HG03280 (cell line): ENCODE results near the gene CDKAL1.
"Not testable (repeated sequence)": the region's sequence is repeated elsewhere in the genome, so short reads cannot be mapped to it uniquely, and the experiment has no call there.

Experiments used
- ATAC-seq: cut with Tn5 transposase; IDR thresholded peaks from one replicate; pipeline ENCODE4 v1.9.1; 2021; ENCODE audit warnings: mild to moderate bottlenecking, moderate library complexity; ENCODE audit not compliant: unreplicated experiment

CDKAL1 gene

GRCh38 chr6:21186479-21187055 is 652.3 kb downstream of the CDKAL1 start:
- ATAC-seq: no peak

GRCh38 chr6:21187485-21187884 is 653.2 kb downstream of the CDKAL1 start:
- no peak for ATAC-seq

DNA sequence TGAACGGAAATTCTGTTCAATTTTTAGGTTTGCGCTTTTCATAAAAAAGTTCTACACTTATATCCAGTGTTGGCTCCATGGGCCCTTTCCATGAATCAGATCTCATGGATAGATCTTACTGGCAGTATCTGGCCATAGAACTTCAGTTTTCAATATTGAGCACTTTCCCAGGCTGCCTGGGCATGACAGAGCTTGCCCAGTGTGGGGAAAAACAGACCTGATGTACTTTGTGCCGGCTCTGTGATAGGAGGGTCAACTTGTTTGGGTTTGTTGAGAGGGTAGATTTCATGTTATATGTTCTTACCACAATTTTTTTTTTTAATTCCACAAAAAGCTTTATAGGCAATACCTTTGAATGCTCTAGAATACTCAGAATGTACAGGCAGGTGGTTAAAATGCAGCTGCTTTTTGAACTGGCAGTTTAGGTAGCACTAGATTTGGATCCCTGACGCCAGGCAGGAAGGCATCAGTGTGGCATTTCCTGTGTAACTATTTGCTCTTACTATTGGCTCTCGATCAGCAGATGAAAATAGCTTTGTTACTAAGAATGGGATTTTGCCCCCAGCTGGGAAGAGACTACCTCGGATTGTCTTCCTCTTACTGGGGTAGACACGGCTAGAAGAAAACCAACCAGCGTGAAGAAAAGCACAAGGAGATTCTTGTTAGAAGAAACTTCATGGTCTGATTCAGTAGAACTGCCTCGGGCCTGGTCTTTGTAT is 654.4 kb downstream of the CDKAL1 start:
- no peak for ATAC-seq

DNA sequence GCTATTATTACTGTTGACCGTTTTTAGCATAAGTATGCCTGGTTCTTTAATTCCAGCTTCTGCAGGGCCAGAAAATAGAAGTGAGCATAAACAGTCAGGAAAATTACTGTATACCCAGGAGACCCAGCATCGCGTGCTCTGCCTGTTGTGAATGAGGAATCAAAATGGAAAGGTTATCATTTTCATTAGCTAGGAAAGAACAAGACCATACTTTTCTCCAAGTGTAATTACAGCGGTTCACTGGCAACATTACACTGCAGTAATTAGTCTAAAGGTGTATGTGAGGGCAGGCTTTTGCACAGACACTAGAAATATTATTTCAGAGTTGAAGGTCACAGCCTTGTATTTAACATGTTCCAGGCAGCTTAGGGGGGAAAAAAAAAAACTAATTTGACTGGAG is 655.5 kb downstream of the CDKAL1 start:
- ATAC-seq: no peak

DNA sequence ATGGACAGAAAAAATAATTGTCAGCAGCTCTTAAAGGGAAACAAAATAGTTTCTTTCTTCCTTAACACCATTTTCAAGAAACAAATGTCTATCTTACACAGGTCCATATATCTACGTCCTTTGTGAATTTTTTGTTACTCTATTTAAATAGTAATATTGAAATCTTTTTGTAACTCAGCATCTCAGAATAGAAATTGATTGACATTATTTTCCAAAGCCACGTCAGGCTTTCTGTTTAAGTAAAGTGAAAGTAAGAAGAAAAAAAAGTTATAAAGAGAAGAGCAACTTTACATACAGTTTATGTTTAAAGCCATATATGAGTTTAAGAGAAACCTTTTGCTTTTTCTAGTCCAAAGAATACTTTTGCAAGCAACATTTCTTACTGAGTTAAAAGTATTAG is 656.4 kb downstream of the CDKAL1 start:
- ATAC-seq: no peak

DNA sequence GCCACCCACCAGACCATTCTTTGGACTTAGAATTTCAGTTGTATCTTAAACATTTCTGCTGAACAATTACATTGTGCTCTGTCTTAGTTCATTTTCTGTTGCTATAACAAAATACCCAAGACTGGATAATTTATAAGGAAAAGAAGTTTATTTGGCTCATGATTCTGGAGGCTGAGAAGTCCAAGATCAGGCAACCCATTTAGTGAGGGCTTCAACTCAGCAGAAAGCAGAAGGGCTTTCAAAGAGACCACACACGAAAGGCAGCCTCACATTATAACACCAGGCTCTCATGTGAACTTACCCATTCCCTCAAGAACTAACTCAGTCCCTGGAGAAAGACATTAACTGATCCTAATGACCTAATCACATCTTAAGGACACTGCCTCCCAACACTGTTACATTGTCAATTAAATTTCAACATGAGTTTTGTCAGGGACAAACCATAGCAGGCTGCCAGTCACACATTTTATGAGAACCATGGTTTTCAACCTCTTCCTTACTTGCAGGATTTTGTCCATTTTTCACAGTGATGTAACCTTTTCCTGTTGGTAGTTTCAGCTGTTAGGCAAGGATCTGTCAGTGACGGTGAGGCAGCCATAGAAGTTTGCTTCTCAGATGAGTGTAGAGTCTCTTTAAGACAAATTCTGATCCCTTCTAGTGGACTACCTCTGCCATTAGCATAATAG is 659.7 kb downstream of the CDKAL1 start:
- ATAC-seq: no peak

GRCh38 chr6:21195301-21195700 is 661.0 kb downstream of the CDKAL1 start:
- ATAC-seq: not testable (repeated sequence)

- ATAC-seq: no peak
Measured at GRCh38 chr6:21198032-21198640, 663.9 kb downstream of the CDKAL1 start.

DNA sequence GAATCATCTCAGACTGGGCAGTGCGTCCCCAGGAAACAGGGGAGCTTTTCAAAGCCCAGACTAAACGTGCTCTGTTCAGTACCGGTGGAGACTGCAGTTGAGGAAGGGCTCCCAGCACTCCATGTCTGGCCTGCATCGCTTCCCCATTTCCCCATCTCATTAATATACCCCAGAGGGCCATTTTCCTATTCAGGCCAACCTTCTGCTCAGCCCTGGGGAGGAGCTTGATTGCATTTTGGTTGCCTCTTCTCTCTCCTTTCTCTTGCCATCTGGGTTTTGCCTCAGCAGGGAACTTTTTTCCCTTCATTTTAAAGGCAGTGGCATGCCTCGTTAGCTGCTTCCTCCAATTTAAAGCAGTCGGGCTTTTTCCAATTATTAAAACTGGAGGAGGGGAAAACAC is 665.0 kb downstream of the CDKAL1 start:
- ATAC-seq: no peak

DNA sequence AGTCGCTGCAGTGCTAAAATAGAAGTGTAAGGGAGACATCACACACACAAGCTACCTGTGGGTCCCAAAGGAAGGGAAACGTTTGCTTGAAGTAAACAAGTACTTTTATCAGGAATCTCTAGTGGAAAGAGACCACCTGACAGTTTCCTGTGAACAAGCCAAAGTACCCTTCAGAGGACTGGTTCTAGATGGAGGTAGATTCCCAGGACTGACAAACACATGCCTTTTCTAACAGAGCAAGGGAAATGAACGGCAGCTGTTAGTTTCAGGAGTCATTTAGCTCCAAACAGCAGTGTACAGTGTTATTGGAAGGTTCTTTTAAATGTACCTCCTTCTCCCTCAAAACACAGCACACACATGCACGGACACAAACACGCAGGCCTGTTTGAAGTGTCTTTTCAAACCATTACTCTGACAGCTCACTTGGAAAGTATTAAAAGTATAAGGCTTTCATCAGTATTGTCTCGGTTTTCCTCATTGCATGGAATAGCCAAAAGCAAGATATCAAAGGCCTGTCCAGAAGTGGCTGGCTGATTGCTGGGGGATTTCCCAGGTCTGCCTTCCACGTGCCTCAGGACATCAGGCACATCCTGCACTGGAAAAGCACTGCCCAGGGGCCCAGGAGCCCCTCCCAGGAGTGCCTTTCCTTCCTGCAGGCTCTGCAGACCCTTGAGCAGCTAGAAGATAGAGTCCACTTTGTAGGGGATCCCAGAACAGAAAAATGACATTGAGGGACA is 666.0 kb downstream of the CDKAL1 start:
- no peak for ATAC-seq

DNA sequence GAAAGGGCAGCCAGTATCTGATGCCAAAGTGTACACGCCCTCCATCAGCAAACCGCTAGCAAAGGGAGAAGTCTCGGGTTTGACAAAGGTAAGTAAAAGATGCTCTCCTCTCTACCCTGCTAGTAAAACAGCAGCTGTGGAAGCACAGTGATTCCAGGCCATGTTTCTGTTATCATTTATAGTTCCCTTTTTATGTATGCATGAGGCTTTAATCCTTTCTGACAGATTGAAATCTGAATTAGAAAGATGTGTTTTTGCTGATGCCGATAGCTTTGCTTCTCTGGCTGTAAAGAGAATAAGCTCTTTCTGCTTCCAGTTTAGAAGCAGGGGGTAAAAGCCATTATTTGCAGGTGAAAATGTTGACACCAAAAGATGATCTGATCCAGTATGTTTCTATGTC is 666.9 kb downstream of the CDKAL1 start:
- ATAC-seq: no peak

GRCh38 chr6:21201637-21202350 is 667.5 kb downstream of the CDKAL1 start:
- ATAC-seq: no peak

- ATAC-seq: no peak
Measured at GRCh38 chr6:21202521-21202920, 668.3 kb downstream of the CDKAL1 start.

GRCh38 chr6:21204951-21205350 is 670.7 kb downstream of the CDKAL1 start:
- no peak for ATAC-seq

DNA sequence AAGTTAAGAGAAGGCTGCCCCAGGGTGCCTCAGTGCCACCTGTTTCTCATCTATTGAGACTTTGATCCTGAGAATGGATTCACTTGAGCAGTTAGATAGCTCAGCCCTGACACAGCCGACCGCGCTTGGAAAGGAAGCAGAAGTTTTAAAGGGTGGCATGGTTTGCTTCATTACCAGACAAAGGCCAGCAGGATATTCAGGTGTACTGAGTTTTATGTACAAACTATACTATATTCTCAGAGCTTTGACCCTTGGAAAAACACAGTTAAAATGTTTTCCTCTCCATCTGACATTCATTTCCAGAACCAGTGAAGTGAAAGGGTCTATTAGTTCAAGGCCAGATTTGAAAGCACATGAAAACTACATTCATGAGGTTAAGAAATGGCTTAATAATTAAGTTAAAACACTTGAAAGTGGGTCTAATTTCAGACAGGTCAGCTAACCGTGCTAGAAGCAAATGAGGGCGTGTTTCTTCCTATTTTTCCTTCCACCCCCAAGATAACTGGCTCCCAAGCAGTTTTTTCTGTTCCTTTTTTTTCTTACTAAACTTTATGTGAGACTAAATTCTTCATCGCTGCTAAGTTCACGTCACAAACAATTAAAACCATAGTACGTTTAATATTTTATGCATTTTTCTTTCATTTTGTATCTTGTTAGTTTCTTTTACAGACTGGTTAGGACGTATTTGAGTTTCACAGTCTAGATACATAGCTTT is 674.0 kb downstream of the CDKAL1 start:
- ATAC-seq: no peak

DNA sequence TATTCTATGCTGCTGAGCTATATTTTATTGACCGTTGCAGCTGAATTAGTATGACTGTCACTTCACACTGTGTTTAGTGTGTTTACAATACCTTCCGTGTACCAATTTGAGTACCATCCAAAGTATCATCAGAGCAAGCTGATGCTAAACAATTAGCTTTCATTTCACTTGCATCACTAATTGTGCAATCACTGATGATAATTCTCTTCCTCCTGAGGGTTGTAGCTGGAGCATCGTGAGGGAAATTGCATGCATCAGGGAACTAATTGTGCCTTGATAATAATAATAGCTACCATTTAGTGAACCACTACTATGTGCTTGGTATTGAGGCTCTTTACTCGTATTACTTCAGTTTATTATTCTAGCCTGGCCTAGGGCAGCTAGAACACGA is 674.5 kb downstream of the CDKAL1 start:
- no peak for ATAC-seq

DNA sequence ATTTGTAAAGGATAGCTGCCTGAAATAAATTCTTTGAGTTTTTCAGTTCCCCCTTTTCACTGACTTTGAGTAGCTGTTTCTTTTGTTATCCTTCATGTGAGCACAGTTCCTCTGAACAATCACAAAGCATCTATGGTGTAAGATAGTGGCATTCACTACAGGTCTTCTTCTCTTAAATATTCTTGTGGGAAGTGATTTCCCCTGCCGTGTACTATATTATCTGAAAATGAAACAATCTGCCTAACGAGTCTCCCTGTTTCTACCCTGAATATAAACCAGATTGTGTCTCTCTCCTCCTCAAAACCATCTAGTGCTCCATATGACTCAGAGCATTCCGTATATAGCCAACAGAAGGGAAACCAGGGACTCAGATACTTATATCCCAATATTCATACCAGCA is 679.2 kb downstream of the CDKAL1 start:
- no peak for ATAC-seq

DNA sequence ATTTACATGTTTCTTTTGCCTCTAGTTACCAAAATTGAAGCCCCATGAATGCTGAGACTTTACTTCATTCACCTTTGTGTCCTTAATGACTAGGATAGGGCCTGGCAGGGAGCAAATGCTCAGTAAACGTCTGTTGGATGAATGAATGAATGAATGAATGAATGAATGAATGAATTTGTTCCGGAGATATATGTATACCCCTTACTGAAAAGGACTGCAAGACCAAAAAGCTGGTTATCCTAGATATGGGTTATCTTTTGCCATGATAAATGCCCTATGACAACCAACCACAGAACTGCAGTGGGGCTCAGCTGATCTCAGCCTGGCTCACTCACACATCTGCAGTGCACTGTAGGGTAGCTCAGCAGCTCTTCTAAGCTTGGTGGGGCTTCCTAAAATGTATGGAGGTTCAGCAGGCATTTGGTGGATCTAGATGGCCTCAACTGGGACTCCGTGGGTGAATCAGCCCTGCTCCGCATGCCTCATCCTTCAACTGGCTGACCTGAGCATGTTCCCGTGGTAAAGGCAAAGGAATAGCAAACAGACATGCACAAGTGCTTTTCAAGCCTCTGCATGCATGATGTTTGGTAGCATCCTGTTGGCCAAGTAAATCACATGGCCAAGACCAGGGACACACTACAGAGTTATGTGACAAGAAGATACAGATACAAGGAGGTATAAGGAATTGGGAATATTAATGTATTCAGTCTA is 680.6 kb downstream of the CDKAL1 start:
- no peak for ATAC-seq

GRCh38 chr6:21219241-21219640 is 685.0 kb downstream of the CDKAL1 start:
- ATAC-seq: no peak
